Cerebellar cortex (tissue), 1 donor: Measurements from ENCODE around the gene NEDD4L.
A peak's percentile ranks its signal among the peaks of the same experiment; 100 is the strongest.
"Not testable (repeated sequence)": the region's sequence is repeated elsewhere in the genome, so short reads cannot be mapped to it uniquely, and the experiment has no call there.

ENCODE experiments used
- DNase-seq: peaks from one replicate; pipeline ENCODE4 v3.0.0-alpha.2; 2015; ENCODE audit warnings: low spot score

The NEDD4L gene

DNA sequence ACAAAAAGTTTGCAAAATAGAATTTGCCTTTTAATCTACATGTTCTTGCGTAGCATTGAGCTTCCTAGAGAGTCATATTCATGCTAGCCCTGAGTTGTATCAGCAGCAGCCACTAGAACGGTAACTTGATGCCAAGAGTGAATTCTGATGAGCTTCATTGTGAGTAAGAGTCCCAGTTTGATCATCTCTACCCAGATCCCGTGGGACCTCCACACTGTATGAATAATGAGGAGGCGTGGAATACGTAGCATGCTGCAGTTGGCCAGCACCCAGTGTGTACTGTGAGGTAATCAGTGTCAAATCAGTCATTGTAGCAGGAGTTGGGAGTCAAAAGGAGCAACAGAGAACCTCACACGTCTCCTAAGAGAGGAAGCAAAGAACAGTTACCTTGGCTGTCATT, 197.9 kb downstream of the NEDD4L start:
- peak; percentile 47 for DNase-seq

DNA sequence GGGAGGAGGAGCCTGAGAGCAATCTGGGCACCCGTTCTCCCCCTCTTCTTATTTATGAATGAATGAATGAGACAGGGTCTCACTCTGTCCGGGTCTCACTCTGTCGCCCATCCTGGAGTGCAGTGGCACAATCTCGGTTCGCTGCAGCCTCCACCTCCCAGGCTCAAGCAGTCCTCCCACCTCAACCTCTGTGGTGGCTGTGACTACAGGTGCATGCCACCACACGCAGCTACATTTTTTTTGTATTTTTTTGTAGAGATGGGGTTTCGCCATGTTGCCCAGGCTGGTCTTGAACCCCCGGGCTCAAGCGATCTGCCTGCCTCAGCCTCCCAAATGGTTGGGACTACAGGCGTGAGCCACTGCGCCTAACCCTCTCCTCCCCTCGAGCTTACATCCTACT, 198.4 kb downstream of the NEDD4L start:
- DNase-seq, result no peak

DNA sequence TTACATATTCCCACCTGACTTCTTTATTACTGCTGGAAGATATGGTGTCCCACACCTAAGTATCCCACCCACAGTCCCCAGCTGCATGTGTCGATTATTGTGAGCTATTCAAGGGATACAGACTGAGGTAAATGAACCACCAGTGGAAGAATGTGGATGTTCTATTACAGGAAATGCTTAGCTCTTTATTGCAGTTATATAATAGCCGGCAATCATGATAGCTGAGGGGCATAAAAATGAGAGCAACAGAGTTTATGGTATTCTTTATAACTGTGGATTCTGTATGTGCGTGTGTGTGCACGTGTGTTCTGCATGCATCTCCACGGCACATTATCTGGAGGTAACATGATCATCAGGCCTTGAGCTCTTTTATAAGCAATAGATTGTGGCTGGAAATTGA, 198.9 kb downstream of the NEDD4L start:
- DNase-seq, result no peak

DNA sequence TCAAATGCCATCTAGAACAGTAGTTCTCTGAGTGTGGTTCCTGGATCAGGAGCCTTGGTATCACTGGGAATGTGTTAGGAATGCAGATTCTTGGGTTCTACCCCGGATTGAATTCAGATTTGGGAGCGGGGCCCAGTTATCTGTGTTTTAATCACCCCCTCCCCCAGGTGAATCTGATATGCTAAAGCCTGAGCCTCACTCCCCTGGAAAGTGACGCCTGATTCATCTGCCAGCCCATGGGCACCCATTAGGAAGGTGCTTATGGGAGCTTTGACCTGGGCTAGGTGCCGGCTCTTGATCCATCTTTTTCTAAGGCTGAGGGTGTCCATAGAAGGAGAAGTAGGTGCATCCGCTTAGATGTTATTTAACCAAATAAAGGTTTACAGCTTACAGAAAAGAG, 199.4 kb downstream of the NEDD4L start:
- DNase-seq, result no peak

DNA sequence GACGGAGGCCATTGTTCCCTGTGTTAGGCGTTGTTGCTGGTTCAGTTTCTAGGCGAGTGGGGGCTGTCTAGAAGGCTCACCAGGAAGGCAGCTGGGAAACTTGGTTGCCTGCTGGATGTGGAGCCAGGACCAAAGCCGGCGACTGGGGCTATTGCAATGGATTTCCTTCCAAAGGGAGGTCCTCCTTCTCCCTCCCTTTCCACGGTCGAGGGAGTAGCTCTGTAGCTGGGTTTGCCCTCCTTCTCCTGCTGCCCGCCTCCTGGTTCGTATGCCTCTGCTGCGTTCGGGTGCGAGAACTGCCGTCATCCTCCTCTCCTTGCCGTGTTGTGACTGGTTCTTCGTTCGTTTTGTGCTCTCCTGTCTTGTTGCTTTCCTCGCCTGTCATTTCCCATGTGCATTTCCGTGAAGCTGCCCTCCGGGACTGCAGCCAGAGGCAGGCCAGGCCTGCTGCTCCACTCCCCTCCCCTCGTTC, 203.4 kb downstream of the NEDD4L start:
- peak; percentile 87 for DNase-seq

DNA sequence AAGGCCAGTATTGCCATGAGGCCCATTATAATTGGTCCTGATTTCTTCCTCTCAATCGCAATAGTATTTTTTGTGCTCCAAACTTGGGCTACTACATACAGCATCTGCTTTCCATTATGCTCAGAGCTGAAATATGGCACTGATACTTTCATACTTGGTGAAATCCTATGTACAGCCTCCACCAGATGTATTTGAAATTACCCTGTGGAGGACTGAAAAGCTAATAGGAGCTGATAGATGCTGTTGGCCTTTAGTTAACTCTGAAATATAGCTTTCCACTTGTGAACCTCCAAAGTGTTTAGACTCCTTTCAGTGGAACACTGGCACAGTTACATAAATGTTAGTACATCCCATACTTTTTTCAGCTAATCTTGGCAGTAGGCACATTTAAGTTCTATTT, 205.7 kb downstream of the NEDD4L start:
- no peak for DNase-seq

DNA sequence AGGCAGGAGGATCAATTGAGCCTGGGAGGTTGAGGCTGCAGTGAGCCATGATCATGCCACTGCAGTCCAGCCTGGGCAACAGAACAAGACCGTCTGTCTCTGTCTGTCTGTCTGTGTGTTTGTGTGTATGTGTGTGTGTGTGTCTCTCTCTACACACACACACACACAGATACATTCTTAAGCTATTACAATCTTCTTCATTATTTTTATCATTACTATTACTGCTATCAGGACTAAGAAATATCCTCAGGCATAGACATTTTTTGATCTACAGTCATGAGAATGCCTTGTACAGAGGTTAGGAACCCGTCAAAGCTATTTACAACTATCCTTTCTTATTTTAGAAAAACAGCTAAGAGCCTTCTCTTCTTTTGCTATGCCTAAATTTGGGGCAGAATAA, 207.4 kb downstream of the NEDD4L start:
- DNase-seq, result no peak

DNA sequence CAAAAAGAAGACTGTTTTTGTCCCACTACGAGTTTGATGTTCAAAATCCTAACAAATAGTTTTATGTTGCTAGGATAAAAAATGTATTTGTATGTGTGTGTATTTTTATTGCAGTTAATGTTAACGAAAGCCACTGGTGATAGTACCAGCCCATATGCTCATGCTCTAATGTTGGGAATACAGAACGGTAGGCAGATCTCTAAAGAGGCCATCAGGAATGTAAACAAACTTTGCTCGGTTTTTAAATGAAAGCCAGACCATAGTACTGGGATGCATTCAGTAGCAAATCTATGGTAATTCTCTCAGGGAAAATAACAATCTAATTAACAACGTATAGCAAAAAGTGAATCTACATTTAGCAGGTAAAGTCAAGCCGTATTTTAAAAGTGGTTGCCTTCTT, 208.1 kb downstream of the NEDD4L start:
- no peak for DNase-seq

DNA sequence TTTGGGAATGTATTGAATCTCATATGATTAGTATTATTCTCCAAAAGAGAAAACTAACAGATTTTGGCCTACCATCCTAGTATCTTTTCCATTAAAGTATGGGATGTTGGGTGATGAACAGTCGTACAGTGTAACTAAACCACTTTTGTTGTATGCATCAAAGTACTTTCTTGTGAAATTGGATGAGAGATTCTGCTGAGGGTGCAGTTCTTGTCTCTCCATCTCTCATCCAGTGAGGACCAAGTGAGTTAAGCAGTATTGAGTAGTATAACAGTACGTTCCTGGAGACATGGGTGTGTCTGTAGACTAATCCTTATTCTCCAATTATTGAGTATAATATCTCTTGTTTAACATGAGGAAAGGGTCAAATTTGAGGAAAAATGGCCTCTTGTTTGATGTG, 209.3 kb downstream of the NEDD4L start:
- no peak for DNase-seq

DNA sequence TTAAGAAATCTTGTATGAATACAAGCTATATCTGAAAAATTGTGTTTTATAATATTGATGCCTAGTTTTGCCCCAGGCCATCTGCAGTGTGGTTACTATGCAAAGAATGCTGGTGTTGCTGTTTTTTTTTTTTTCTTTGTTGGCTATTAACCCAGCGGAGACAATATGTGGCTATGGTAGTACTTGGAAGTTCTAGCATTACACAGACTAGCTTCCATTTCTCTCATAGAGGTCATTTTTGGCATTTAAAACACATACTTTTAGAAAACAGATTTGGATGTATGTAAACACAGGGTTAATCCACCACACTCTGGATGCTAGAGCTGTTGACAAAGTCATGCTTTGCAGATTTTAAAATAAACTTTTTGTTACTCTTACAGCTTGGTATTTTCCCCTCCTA, 209.8 kb downstream of the NEDD4L start:
- no peak for DNase-seq

DNA sequence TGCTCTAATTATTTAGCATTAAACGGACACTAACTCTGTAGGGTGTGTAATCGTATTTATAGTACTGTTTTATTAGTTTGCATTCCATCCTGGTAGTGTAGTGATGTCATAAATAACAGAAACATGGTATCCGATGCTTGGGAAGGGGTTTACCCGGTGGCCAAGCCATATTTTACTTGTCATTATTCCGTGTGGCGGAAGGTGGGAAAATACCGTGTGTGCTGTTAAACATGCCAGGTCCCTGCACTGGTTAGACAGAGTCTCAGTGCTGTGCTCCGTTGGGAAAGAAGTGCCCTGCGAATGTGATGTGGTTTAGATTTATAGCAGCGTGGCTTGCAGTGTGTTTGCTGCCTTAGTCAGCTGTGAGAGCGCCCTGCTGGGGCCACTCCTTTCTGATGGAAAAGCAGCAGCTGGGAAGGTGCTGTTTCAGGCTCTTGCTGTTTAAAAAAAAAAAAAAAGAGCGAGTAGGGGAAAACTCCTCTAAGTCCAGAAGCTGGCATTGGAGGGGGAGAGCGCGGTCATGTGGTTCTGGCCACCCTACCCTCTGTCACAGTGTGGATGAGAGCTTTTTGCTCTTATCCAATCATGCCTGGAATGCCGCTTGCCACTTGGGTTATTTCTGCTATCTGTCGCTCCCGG, 211.0 kb downstream of the NEDD4L start:
- DNase-seq, result no peak

DNA sequence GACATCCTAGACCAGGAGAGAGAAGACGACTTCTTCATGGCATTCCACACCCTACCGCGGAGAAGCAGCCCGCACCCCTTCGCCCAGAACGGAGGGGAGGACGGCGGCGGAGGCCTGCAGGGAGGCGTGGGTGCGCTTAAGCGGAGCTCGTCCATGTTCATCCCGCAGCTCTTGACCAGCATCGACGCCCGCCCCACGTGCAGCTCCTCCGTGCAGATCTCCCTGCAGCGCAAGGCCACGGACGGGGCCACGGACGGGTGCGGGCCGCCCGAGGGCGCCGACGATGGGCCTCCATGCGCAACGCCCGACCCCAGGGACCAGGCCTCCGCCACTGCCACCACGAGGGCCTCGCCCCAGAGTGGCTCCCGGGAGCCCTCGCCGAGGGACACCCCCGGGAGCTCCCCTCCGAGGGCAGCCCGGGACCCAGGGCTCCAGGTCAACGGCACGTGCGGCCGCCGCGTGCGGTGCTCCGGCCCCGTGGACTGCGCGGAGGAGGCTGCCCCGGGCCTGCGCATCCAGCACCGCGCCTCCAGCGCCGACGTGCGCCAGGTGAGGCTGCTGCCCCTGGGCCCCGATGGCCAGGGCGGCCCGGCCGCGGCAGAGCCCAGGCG, 211.8 kb downstream of the NEDD4L start:
- DNase-seq, result no peak

DNA sequence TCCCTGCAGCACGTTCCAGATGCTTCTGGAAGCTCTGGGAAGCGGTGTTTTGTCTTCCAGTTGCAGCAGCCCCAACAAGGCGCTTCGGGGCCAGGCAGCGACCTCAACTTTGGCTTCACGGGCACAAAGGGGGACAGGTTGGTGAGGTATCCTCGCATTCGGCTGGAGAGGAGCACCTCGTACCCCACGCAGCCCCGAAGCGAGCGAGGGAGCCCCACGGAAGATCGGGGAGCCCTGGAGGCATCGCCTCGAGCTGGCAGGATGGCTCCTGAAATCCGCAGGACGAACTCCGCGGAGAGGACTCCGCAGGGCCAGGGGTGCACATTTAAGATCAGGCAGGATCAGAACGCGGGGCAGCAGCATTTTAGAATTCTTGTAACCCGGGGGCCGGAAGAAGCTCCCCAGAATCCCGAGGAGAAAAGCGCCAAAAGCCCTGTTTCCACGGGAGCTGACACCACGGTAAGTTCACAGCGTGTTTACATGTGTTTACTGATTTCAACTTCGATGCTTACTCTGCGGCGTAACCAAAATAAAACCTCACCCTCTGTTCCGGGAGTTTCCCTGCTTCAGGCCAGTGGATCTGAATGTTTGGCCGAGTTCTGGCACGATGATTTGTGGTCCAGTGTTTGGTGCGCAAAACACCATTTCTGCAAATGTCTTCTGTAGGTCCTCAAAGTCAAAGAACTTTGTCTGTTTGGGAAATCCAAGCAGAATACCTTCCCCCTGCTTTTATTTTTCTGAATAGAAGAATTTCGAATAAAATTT, 212.5 kb downstream of the NEDD4L start:
- DNase-seq, result no peak

DNA sequence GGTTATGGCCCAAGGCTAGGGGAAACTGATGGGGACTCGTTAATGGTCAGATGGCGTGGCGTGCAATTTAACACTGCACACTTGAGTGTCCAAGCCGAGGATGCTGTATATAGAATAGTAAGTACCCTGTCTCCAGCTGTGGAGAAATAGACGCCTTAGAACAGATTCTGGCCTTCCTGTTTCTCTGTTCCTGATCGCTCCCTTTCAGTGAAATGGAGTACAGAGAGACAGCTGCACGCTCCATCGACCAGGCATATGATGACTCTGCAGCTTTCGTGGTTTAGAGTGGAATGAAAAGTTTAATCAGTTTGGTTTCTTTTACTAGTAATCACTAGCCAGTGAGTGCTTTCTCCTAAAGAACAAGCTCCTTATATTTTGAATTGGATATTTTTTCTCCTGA, 213.4 kb downstream of the NEDD4L start:
- no peak for DNase-seq

DNA sequence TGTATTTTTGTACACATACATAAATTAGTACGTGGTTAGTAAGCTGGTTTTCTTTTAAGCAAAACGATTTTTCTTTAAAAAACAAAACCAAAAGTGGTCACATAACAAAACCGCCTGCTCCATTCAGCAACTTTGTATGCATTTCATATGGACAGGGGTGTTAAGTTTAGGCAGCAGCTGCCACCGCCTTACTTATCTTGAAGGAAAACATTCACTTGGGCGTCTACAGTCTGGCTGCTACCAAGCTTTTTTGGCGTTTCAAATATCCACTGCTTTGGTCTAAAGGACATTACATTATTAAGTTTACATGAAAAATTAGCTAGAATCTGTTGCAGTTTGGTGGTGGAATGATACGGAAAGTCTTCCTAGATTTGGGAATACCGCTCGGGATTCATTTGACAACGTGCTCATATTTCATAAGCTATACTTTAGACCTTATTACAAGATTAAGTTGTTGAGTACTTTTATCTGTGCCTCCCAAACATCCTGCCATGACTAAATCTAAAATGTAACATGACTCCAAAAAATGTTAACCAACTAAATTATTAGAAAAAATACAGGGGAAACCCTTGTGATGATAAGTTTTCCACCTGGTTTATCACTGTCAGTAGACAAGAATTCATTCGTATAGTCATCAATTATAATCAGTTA, 214.8 kb downstream of the NEDD4L start:
- DNase-seq, result no peak

DNA sequence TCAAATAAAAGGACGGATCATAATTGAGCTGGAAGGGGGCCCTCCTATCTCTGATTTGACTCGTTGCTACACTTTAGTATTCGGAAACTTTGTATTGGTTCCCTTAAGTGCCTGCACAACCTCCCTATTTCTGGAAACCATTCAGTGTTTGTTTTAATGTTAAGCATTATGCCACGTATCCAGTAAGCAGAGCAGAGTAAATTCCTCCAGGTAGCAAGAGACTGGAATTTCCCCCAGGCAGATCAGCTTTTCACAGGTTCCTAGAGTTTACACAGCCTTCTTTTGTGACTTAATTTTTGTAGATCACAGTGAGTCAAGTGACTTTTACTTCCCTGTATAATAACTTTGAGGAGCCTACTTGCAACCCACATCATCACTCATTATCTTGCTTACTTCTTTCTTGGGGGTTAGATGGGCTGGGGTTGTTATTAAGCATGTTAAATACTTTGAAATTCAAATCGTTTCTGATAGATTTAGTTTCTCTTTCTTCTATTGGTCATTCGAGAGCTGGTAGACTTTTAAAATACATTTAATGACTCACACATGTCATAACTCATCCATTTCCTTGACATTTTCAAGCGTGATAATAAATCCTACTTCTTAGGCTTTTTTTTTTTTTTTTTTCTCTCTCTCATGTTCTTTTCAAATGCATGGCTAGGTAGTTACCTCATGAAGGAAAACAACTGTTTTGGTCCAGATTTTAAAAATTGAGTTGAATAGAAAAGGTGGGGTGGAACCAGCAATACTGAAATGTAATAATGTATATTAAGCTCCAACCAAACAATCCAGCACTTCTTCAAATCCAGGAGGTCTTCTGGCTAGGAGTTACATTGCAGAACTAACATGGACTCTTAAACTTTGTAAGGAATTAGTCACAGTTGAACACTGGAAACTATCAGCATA, 219.3 kb downstream of the NEDD4L start:
- no peak for DNase-seq

DNA sequence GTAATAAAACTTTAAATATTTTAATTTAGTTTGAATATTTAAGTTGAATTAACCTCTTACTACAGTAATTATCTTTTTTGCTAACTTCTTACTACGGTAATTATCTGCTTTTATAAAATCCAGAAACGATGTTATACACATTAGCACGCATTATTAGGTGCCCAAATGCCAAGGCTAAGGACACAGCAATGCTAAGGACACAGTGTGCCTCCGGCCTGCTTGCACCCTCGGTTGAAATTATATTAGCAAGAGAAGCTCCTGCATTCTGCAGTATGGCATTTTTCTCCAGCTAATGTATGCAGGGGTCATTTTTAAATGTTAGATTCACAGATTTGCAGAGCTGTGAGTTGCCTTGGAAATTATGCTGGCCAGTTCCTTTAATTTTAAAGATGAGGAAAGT, 220.0 kb downstream of the NEDD4L start:
- DNase-seq, result no peak

DNA sequence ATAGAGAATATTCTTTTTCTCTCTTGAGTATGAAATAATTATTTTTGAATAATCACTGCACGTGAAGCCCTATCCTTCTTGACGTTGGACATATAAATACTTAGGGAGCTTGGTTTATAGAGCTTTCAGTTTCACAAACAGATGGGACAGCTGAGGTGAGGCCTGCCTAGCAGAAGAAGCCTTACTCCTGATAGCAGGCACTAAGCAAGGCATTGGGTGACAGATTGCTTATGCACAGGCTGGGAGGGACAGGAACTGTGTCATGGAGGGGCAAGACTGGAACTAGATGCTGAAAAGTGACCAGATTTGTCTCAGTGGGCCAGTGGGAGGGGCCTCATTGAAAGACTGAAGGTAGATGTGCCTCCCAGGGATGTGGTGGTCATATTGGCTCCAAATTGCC, 220.8 kb downstream of the NEDD4L start:
- DNase-seq, result peak; percentile 50

DNA sequence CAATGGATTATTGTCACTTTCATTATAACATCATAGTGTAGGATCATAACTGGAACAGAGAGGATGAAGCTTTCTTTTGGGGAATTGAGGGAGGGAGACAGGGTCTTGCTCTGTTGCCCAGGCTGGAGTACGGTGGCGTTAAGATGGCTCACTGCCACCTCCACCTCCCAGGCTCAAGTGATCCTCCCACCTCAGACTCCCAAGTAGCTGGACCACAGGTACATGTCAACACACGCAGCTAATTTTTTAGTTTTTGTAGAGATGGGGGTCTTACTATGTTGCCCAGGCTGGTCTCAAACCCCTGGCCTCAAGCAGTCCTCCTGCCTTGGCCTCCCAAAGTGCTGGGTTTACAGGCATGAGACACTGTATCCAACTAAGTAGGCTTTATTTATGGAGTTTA, 221.5 kb downstream of the NEDD4L start:
- not testable (repeated sequence) for DNase-seq

DNA sequence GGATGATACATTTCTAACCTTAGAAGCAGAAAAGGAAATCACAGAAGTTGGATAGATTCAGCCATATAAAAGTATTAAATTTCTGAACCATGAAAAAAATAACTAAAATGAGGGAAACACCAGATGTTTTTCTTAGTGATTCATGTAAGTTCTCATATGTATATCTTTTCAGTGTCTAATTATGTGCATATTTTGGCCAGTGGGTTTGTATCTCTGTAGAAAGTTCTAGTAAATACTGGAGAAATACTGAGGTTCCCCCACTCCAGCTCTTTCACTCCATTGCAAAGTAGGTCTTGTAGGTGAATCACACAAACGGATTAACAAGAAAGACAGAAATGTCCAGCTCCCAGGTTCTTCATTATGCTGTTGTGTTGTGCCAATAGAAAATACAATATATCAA, 222.3 kb downstream of the NEDD4L start:
- DNase-seq, result no peak

DNA sequence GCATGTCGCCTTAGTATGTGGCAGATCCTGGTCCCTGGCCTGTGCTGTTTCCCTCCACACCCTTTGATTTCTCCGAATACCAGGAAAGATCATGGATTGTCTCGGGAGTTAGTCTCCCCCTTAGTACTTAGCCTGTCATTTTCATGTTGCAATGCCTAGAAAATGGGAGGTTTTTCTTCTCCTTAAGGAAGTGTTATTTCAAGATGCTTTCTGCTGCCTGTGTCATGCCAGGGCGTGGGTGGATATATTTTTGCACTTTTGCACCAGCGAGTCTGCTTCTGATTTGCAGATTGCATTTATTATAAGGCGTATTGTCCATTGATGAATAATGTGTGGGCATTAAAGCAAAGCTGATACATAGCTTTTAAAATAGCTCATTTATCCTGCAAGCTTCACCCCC, 223.5 kb downstream of the NEDD4L start:
- DNase-seq, result no peak

DNA sequence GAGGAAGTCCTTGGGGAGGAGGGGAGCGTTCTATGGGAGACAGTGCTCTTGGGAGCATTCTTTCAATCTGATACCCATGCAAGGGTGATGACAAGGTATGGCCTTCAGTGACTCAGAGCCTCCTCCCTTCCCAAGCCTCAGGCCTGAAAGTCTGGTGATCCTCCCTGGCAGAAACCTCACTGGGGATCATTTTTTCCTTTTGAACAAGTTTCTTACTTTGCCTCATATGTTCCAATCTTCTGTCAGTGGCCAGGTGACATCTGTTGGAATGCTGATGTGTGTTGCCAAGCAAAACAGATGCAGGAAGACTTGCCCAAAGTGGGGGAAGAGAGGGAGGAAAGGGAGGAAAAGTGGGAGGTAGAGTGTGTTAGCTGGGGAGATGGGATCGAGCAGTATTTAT, 224.8 kb downstream of the NEDD4L start:
- no peak for DNase-seq
